GM19351 (cell line): ENCODE measurements around the gene EGFL7.

Source experiments
- ATAC-seq: cut with Tn5 transposase; IDR thresholded peaks from one replicate; pipeline ENCODE4 v1.9.1; 2021; ENCODE audit warnings: mild to moderate bottlenecking, moderate library complexity; ENCODE audit not compliant: unreplicated experiment

Gene EGFL7

DNA sequence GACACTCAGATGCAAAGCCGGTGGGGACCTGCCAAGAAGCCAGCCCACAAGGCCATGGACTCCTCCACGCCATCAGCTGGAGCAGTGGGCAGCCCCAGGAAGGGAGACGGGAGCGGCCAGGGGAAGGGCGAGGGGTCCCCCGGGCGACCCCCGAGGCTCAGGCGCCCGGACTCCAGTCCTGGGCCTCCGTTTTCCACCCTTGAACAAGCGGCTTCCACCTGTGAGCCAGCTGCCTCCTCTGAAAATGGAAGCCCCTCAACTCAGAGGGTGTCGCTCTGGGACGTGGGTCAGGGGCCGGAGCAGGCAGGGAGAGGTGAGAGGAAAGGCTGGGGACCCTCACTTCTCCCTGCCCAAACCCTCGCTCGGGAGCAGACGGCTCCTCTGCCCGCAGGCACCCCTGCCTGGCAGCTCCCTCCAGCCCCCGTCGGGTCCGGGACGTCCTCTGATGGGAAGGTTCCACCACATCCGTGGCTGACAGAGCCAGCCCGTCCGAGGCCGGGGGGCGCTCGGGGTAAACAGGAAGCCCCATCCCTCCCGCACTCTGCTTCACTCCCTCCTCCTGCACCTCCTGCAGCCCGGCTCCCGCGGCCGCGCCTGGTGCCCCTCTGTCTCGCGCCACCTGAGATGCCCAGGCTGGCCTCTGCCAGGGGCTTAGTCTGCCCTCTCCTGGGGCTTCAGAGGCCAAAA is 3.7 kb upstream of the EGFL7 start:
- no peak for ATAC-seq

GRCh38 chr9:136659861-136660784 is 2.6 kb upstream of the EGFL7 start:
- no peak for ATAC-seq

DNA sequence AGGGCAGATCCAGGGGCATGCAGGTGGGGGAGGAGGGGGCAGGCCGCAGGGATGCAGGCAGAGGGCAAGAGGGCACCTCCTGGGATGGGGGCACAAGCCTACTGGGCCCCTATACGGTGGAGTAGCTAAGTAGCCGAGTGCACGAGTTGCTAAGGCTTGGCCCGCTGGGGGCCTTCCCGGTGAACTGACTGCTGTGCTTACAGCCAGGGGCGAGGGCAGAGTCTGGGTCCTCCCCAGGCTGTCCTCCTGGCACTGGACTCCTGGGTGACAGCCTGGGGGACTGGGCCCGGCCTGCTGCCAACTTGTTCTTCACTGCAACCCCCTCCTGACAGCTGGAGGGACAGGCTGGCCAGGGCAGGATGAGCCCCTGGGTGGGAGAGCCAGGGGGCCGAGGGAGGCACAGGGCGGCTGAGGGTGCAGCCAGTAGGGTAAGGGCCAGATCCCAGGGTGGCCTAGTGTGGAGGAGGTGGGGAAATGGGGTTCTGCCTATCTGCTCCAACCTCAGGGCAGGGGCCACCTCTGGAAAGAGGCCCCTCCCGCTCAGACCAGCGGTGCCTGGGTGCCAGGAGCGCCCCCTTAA is 1.7 kb upstream of the EGFL7 start:
- ATAC-seq: no peak

DNA sequence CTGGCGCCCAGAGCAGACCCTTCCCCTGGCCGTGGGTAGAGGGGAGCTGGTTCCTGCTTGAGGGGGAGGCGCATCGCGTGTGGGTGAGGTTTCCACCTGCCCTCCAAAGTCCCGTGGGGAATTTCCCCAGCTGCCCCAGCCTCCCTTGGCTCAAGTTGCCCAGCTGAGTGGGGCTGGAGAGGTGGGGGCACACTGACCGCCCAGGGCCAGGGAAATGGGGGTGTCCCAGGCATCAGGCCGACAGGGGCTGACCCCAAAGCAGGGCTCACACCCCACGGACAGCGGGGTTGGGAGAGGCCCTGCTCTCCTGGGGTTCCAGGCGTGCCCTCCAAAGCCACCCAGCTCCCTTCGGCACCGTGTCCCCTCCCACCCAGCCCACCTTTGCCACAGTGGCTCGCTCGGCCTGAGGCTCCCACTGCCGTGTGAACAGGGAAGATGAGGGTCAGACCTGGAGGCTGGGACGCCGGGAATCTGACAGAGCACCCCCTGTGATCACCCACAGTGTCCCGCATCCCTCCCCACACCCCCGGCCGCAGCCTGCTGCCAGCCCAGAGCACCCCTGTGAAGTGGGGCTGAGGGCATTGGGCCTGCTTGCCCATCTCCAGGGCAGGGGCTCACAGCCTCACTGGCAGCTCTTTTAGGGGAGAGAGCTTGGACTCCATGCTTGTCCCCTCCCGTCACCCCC is 933 bp upstream of the EGFL7 start:
- ATAC-seq: no peak

DNA sequence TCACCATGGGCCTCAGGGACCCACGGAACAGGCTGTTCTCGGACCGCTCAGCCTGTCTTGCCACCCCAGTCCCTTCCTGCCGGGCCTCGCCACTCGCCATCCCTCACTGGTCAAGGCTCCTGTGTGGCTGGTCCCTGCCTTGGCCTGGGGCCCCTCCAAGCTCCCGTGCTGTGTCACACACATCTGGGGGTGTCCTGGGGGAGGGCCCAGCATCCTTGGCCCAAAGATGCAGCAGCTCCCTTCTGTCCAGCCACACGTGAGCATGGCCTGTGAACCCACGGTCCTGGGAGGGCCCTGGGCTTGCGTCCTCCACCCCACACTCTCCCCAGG is 425 bp upstream of the EGFL7 start:
- no peak for ATAC-seq

GRCh38 chr9:136664000-136664915 is 1.5 kb downstream of the EGFL7 start:
- no peak for ATAC-seq

- ATAC-seq: no peak
Observed at GRCh38 chr9:136665111-136665703, 2.5 kb downstream of the EGFL7 start.

GRCh38 chr9:136665704-136666371 is 3.1 kb downstream of the EGFL7 start:
- no peak for ATAC-seq

- no peak for ATAC-seq
Observed at GRCh38 chr9:136666372-136667213, 3.9 kb downstream of the EGFL7 start.

DNA sequence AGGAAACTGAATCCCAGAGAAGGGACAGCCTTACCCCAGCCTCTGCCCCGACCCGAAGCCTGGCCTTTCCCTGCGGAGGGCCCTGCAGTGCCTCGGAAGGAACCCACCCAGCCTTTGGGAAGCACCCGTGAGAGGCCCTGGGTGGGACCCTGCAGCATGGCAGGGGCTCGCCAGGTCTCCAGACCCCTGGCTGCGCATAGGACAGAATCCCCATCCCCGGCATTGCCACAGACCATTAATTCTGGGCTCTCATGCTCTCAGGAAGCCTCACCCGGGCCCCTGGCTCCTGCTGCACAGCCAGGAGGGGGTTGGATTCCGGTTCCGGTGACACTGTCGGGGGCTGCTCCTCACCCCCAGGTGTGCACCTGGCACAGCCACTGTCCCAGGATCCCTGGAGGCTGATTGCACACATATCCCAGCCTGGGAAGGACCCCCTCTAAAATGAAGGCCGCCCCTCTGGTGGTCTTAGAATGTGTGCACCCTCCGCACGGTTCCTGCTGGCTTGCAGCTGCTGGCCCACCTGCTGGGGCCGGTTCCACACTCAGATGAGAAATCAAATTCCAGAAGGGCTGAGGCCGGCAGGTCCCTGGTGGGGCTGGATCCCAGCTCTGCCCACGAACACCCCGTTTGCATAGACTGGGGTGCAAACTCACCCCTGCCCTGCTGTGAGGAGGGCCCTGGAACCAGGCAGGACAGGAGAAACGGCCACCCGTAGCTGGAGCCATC is 4.7 kb downstream of the EGFL7 start:
- ATAC-seq: no peak

DNA sequence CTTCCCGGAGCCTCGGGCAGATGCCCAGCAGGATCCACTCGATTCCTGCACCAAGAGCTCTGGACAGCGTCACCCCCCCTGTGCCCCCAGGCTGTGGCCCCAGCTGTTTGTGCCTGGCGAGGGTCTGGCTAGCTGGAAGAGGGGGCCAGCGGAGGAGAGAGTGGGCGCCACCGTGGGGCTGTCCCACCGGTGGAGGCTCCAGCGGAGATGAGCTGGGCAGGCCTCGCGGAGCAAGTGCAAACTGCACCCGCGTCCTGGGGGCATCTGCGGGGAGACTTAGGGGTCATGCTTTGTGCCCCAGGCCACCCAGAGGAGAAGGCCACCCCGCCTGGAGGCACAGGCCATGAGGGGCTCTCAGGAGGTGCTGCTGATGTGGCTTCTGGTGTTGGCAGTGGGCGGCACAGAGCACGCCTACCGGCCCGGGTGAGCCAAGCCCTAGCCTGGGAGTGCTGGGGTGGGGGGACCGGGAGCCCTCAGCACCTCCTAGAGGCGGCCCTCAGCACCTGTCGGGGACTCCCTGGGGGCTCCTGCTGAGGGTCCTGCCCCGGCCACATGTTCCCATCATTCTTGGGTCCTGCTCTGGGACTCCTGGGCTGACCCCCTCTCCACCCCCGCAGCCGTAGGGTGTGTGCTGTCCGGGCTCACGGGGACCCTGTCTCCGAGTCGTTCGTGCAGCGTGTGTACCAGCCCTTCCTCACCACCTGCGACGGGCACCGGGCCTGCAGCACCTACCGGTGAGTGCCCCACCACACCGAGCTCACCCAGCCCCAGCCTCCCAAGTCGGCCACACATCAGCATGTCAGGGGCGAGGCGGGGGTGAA is 5.4 kb downstream of the EGFL7 start:
- ATAC-seq: no peak

GRCh38 chr9:136668983-136669790 is 6.5 kb downstream of the EGFL7 start:
- ATAC-seq: no peak

DNA sequence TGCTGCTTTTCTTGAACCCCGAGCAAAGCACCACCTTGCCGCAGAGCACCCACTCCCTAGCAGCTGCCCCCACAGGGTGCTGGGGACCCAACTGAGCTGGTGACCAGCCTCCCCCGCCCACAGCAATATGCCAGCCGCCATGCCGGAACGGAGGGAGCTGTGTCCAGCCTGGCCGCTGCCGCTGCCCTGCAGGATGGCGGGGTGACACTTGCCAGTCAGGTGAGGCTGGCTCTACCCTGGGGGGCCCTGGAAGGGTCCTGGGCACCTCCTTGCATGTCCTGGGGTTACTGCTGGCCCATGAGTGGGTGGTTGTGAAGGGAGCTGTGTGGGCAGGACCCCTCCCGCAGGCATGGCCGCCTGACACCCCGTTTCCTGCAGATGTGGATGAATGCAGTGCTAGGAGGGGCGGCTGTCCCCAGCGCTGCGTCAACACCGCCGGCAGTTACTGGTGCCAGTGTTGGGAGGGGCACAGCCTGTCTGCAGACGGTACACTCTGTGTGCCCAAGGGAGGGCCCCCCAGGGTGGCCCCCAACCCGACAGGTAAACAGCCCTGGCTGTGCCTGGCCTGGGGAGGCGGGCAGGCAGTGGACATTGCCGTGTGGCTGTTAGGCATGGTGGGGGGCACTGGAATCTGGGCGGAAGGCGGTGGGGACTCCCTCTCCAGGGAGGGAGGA is 7.2 kb downstream of the EGFL7 start:
- no peak for ATAC-seq

DNA sequence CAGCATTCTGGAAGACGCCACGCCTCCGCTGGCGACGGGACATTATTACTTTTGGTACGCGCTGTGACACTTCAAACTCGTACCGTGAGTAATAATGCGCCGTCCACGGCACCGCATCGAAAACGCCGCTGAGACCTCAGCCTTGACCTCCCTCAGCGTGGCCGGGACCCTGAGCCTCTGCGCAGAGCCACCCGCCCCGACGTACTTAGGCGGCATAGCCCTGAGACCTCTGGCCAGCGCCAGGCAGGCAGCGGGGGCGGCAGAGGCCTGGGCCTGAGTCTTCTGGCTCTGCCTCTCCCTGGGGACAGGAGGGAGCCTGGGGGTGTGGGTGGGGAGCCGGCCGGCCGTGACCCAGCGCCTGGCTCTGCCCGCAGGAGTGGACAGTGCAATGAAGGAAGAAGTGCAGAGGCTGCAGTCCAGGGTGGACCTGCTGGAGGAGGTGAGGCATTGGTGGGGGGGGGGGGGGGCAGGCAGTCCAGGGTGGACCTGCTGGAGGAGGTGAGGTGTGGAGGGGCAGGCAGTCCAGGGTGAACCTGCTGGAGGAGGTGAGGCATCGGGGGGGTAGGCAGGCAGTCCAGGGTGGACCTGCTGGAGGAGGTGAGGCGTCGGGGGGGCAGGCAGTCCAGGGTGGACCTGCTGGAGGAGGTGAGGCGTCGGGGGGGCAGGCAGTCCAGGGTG is 8.0 kb downstream of the EGFL7 start:
- ATAC-seq: no peak

DNA sequence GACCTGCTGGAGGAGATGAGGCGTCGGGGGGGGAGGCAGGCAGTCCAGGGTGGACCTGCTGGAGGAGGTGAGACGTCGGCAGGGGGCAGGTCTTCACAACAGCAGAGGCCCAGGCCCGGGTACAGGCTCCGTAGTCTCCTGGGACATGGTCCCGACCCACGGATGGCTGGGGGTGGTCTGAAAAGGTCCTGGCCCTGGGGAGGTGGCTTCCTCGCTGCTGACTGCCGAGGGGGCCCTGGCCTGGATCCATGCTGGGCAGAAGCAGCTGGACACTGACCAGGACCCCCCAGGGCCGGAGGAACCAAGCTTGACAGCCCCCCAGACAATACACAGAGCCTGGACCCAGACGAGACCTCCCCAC is 8.5 kb downstream of the EGFL7 start:
- no peak for ATAC-seq
